NOMO-1 treated with DMSO at 0.1 percent for 48 hours (cell line): ENCODE data around the gene FAAH.

Source experiments
- DNase-seq: peaks from one replicate; lab custom pipeline; 2025; ENCODE audit not compliant: unreplicated experiment; lab: John Stamatoyannopoulos, UW

FAAH gene

GRCh38 chr1:46449223-46450159, 55.4 kb downstream of the FAAH start:
- no peak for DNase-seq

DNA sequence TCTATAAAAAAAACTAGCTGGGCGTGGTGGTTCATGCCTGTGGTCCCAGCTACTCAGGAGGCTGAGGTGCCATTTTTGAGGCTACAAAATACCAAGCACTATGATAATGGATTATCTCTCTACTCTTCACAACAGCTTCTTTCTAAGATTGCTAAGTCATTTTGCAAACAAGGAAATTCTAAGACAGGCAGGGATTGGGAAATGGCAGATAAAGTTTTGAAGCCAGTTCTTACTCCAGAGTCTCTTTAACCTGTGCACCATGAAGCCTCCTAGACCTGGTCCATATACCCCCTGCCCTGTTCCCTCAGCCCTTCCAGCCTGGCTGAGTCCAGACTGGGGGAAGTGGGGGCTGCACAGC, 56.0 kb downstream of the FAAH start:
- DNase-seq, result no peak

- no peak for DNase-seq
These were observed 58.1 kb downstream of the FAAH start for GRCh38 chr1:46451948-46452930.

DNA sequence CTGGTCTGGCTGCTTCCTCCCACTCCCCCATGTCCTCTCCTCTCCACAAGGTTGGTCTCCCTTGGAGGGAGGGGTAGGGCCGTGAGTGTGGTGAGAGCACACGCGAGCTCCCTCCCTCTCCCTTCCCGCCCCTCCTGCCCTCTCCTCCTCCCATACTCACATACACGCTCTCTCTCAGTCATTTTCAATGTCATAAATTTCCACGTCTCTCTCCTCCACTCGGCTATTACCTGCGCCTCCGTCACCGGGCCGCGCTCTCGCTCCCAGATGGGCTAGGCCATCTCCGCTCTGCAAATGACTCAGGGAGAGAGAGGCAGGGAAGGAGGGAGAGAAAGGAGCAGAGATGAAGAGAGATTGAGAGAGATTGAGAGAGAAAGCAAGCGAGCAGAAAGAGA, 58.8 kb downstream of the FAAH start:
- DNase-seq, result no peak

DNA sequence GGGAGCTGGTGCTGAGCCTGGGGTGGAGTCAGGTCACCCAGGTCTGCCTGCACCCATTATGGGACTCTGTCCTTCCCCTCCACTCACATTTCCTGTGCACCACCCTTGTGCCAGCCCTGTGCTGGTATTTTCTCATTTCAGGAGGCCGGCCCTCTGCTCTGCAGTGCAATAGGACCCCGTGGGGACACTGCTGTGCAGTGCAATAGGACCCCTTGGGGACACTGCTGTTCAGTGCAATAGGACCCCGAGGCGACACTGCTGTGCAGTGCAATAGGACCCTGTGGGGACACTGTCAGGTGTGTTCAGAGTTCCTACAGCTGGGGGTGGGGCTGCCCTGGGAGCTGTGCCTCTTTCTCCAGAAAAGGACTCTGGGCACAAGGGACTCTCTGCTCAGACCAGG, 59.3 kb downstream of the FAAH start:
- DNase-seq, result no peak

GRCh38 chr1:46455951-46456350, 61.8 kb downstream of the FAAH start:
- DNase-seq, result no peak

DNA sequence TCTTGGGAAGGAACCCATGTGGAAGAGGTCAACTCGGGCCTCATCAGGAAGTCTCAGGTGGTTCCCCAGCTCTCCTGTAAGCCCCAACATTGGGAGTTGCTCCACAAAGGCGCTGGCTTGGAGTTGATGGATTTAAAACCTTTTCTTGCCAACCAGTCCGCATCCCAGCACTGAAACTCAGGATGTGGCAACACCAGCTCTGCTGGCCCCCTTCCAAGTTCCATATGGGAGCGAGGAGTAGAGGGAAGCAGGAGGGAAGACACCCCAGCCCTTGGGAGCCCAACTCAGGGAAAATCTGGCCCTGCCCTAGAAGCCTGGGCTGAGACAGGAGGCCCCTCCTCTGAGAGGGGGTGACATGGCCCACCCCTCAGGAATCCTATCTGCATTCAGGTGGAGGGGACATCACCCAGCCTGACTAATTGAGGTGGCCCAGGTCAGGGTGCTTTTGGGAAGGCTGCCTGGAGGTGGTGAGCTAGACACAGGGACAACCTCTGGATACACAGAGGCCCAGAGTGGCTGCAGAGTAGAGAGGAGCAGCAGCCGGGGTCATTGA, 62.4 kb downstream of the FAAH start:
- no peak for DNase-seq

- DNase-seq, result no peak
These were observed 63.1 kb downstream of the FAAH start for GRCh38 chr1:46457178-46457577.

DNA sequence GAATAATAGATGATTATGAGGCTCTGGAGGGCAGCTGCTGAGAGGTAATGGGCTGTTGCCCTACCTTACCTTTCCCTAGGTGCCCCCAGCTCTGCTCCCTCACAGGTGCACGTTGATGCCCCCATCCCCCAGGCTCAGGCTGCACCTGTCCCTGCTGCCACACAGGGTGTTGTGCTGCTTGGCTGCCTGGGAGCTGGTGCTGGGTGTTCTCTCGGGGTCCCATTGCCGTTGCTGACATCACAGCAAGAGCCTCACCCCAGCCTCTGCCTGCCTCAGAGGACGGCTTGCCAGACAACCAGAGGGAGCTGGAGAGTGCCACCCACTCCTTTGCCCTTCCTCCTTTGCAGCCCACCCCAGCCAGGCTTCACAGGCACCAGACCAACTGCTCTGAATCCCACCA, 64.1 kb downstream of the FAAH start:
- no peak for DNase-seq

DNA sequence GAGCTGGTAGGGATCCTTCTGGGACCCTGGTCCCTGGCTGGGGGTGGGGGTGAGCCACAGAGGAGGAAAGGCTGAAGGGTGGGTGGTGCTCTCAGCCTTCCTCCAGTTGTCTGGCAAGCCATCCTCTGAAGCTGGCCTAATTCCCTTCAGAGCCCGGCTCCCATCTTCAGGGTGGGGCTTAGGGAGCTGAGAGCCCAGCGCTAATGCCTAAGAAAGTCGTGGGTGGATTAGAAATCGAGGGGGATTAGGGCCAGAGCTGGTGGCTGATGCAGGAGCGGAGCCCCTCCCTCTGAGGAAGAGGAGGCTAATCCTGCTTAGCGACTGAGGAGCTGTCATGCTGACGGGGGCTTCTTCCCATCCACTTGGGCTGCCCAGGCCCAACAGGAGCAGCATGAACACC, 64.7 kb downstream of the FAAH start:
- DNase-seq, result no peak

- no peak for DNase-seq
These were observed 65.2 kb downstream of the FAAH start for GRCh38 chr1:46459315-46459714.

GRCh38 chr1:46461017-46461808, 67.1 kb downstream of the FAAH start:
- DNase-seq, result no peak

DNA sequence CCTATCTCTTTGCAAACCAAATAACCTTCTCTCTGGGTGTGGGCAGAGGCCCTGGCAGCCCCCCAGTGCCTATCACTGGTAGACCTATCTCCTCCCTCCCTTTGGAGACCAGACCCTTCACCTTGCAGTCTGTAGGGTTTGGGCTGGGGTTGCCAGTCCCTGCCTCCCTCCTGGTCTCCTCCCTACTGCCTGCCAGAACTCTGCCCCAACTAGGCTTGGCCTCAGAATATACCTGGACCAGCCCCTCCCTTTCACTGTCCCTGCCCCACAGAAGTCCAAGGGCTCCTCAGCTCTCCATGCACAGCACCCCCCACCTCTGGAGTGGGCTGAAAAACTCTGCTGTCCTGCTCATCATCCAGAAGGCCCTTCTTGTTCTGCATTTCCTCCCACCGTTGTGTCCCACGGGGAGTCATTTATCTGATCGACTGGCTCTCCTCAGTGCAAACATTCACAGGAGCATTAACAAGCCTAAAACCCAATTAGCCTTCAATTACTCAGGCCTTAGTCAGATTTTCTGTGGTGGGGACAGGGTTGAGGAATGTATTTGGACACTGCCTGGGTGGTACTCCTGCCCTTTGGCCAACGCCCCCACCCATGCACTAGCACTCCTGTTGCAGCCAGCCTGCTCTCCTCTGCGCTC, 67.8 kb downstream of the FAAH start:
- no peak for DNase-seq
